ENCODE data around the gene LURAP1L.

GRCh38 chr9:12855066-12855465 lies 80.2 kb downstream of the LURAP1L start:
- TF ChIP-seq CTCF (IDR thresholded peaks at IDR 0.05; ENCODE audit: low read depth, low read length) = no peak
- TF ChIP-seq EZH2phosphoT487 (IDR thresholded peaks at IDR 0.05; ENCODE audit: low read depth) = no peak

Data from OCI-LY3 (cell line).